ENCODE data around the gene SUFU.

SUFU gene

DNA sequence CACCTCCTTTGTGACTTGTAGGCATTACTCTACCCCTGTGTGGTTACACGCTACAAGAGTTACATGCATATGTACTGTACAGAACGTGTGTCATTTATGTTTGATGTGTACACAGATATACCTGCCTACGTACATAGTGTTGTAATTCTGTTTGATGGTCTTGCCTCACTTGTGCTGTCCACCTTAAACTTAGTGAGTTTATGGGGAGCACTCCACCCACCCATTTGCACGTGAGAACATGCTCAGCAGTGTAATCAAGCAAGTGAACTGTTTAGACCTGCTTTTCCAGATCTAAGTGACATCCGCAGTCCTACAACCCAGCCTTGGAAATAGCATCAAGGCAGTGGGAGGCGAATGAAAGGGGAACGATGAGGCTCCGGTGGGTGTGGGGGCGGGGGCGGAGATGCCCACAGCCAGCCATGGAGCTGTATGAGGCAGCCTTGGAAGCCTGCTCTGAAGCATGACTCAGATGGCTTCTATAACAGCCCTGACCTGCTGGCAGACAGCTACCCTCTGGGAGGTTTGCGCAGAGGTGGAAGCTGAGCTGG, 52.1 kb downstream of the SUFU start:
- DNase-seq = no peak

DNA sequence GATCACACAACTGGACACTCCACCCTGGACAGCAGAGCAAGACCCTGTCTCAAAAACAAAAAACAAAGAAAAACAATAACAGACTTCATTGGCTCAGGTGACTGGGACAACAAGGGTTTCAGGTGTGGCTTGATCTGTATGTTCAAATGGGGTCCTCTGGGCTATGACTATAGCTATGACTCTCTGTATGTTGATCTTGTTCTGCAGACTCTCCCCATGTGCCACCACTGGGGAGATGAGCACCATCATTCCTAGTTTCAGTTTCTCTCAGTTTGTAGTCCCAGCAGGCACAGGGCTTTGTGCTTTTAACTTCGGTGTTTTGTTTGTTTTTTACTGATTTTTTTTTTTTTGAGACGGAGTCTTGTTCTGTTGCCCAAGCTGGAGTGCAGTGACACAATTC, 53.8 kb downstream of the SUFU start:
- DNase-seq = no peak

DNA sequence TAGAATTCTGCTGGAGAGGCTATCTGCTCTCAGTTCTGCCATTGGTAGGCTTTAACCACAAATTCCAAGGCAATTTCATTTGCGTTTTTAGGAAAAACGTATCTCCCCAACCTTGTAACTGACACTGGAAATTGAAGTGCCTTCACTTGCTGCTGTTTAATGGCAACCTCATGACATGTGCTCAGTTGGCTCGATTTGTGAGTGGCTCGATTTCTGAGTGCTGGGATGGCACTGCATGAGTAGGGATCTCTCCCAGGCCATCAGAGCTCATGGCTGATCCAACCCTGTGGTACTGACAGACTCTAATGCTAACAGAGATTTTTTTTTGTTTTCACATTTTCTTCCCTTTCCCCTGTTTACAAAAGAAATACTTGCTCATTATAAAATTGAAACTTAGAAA, 56.0 kb downstream of the SUFU start:
- DNase-seq = no peak

DNA sequence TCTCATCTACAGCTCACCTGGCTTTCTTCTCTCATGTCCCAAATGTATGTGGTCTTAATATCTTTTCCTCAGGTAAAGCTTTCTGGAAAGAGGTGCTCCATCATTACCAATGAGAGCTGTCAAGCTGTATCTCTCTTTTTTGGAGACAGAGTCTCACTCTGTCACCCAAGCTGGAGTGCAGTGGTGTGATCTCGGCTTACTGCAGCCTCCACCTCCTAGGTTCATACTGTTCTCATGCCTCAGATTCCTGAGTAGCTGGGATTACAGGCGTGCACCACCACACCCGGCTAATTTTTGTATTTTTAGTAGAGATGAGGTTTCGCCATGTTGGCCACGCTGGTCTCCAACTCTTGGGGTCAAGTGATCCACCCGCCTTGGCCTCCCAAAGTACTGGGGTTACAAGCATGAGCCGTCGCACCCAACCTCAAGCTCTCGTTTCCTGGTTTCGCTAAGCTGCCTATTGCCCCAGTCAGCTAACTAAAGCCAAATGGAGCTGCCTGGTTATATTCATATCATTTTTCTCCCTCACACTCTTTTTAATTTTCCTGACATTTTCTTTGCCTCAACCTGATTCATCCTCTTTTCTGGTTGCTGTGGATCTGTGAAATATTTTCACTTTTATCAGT, 60.5 kb downstream of the SUFU start:
- DNase-seq = no peak

DNA sequence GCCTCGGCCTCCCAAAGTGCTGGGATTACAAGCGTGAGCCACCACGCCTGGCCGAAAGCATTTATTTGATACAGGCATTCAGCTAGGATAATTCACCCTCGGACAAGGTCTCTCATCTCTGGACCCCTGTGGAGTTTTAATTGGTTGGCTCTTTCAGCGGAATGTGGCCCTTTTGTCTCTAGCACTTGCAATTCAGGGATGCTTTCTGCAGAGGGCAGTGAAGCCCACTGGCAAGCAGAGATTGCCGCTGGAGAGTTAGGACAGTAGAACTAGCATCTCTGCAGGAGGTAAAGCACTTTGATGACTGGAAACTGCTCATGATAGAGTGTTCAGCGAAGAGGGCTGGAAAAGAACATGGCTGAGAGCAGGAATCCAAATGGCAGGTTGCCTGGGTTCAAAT, 62.0 kb downstream of the SUFU start:
- DNase-seq = no peak

DNA sequence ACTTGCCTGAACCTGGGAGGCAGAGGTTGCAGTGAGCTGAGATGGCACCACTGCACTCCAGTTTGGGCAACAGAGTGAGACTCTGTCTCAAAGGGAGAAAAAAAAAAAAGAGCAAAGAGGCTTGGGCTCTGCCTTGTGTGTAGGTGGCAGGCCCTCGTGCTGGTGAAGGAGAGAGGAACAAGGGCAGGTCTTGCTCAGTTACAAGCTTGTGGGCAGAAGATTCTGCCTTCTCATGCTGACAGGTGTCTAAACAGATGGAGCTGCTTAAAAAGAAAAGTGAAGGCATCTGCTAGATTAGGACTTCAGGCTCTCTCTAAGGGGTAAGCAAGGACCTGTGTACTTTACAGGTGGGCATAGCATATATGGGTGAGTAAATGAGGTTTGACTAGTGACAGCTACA, 75.0 kb downstream of the SUFU start:
- DNase-seq = no peak

DNA sequence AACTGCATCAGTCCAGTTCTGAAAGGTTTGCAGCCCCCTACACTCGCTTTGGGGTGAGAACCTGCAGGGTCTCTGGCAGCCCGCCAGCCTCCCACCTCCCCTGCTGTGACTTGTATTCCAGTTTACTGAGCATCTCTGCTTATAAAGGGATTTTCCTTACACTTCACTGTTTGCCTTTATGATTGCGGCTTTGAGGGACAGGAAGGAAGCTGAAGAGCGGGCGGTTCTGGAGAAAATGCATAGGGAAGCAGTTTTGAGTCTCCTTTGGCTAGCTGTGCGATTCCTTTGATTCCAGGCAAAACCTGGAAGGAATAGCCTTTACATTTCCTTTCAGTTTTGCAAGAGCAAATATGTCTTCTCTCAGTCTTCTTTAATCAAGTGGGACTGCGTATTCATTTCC, 75.6 kb downstream of the SUFU start:
- no peak for DNase-seq

DNA sequence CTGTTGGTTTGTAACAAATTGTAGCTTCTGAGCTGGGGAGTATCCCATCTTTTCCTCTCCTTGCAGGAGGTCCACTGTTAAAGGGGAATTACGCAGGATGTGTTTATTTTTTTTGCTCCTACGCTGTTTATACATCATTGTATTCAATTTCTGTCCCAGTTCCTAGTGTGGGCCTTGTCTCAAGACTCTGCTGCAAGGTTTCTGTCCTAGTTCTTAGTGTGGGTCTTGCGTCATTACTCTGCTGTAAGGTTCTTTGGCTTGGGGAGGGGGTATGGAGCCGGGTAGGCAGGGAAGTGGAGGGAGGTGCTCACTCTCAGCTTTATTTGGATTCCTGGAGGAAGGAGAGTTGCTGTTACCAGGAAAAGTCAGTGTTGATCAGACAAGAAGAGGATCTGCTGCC, 76.5 kb downstream of the SUFU start:
- no peak for DNase-seq

DNA sequence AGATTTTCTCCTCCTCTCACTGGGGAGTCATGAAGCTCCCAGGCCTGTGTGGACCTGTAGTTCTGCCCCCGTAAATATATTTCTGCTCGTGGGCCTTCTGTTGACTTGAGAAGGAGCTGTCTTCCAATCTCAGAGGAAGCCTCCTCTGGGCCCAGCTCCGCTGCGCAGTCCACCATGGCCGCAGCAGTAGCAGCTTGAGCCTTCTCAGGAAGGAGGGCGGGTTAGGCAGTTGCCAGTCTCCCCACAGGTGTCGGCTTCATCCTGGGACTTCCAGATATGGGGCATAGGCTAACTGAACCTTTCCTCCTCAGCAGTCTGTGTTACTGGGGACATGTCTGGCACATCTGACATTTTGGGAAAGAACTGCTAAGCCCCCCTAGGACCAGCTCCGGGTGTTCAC, 77.6 kb downstream of the SUFU start:
- no peak for DNase-seq

DNA sequence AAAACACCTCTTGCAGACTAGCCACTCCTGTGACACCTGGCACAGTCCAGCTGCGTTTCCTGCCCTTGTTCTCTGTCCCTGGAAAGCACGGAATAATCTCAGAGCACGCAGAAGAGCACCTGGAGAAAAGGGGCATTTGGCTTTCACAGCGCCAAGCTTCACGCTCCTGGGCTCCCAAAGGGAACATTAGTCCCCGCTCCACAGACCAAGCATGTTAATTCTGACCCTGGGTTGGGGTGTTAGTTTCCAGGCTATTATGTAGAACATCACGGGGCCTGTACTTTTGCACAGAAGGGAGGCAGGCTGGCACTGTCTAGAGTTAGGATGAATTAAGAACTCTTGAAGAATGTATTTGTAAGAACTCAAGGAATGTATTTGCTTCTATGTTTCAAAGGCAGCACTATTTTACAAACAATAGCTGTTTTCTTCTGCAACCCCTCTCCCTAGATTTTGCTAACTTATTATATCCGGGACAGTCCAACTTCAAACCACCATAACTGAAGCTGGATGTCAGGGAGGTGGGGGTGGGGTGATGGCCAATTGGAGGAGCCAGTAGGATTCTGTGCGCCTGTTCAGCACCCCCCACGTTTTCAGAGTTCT, 78.3 kb downstream of the SUFU start:
- DNase-seq = no peak

DNA sequence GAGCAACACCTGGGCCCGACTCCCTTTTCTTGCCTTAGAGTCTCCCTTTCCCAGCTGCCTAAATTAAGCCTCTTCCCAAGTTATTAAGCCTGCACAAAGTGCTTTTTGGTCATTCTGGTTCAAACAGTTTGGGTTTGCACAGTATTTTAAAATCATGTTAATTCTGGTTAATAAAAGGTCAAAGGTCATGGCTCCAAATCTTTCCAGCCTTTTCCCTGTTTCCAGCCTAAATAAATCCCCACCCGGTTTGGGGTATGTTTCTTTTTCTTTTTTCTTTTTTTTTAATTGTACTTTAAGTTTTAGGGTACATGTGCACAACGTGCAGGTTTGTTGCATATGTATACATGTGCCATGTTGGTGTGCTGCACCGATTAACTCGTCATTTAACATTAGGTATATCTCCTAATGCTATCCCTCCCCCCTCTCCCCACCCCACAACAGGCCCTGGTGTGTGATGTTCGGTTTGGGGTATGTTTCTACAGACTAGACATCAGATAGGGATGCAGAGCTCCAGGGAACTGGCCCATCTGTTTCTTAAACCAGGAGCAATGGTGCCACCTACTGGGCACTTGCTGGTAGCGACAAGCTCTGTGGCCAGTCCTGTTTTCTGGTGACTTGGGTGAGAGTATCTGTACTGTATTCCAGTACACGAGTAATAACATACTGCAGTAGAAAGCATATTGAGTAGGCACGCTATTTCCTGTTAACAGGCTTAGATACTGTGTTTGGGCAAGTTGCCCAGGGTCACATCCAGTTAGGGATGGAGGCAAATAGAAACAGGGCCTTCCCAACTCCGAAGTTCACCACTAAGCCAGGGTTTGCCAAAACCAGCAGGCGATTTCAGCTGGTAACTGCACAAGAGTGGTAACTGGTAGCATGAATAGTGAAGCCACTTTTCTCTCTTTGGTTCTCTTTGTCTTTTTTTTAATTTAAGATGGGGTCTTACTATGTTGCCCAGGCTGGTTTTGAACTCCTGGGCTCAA, 80.0 kb downstream of the SUFU start:
- peak; percentile 91 for DNase-seq

DNA sequence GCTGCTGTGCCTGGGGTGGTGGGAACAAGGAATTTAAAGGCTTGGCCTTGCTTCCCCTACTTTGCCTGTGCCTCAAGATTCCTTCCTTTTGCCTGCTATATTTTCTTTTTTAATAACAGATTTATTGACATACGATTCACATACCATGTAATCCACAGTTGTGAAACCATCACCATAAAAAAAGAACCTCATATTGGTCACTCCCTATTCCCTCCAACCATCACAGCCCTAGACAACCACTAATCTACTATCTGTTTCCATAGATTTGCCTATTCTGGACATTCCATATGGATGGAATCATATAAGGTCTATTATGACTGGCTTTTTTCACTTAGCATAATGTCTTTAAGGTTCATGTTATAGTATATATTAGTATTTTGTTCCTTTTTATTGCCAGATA, 81.3 kb downstream of the SUFU start:
- no peak for DNase-seq

DNA sequence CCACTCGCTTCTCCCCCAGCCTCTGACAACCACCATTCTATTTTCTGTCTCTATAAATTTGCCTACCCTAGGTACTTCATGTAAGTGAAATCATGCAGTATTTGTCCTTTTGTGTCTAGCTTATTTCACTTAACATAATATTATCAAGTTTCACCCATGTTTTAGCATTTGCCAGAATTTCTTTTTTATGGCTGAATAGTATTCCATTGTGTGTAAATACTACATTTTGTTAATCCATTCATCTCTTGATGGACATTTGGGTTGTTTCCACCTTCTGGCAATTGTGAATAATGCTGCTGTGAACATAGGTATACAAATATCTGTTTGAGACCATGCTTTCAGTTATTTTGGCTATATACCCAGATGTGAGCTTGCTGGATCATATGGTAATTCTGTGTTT, 83.1 kb downstream of the SUFU start:
- no peak for DNase-seq

DNA sequence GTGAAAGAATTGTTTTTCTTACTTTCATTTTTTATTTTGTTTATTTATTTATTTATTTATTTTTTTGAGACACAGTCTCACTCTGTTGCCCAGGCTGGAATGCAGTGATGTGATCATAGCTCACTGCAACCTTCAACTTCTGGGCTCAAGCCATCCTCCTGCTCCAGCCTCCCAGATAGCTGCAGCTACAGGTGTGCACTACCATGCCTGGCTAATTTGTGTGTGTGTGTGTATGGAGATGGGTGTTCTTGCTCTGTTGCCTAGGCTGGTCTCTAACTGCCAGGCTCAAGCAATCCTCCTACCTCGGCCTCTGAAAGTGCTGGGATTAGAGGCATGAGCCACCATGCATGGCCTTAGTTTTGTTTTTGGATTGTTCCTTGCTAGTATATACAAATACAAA, 85.1 kb downstream of the SUFU start:
- no peak for DNase-seq

DNA sequence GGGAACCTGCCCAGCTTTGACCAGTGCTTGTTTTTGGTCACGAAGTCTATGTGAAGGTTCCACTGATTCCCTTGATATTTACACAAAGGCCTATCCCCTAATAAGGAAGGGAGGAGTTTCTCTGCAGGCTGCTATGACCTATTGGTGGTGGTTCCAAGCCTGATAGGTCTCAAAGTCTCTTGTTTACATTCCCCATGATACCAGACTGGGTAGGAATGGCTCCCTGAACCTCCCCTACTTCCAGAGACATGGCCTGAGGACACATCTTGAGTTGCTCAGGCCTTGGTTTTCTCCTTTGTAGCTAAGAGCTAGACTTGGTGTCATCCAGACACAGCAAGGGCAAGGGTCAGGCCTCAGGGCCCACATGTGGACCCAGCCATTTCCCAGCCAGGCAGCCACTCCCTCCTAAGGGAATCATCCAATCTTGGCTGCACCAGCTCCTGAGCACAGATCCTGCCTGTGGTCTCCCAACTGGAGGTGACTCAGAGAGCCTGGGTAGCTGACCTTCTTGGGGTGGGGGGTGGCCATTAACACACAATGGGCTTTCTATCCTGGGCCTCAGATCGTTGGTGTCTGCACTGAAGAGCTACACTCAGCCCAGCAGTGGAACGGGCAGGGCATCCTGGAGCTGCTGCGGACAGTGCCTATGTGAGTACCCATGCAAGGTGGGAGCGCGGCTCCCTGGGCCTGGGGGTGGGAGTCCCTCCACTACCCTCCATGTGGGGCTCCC, 89.5 kb downstream of the SUFU start:
- DNase-seq = no peak

DNA sequence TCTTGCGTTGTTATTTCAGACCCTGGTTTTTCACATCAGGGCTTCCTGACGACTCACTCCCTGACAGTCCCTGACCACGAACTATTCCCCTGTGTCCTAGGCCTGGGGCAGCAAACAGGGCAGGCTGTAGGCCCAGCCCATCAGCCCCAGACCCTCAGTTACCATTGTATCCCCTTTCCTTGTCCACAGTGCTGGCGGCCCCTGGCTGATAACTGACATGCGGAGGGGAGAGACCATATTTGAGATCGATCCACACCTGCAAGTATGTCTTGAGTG, 90.0 kb downstream of the SUFU start:
- no peak for DNase-seq

DNA sequence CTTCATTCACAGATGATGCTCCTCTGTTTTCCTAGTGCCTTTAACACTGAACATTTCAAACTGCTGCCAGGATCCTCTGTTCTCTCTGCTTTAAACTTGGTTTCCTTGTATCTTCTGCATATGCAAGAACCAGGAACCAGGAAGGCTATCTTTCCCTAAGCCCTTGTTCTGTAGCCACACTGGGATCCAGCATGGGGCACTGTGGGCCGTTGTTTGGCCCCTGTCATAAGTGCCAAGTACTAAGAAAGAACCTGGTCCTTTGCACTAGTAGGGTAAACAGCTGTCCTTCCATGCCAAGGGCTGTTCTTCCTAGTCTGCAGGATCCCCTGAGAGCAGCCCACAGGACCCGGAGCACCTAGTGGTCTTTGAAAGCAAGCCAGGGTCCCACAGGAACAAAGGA, 91.5 kb downstream of the SUFU start:
- no peak for DNase-seq

DNA sequence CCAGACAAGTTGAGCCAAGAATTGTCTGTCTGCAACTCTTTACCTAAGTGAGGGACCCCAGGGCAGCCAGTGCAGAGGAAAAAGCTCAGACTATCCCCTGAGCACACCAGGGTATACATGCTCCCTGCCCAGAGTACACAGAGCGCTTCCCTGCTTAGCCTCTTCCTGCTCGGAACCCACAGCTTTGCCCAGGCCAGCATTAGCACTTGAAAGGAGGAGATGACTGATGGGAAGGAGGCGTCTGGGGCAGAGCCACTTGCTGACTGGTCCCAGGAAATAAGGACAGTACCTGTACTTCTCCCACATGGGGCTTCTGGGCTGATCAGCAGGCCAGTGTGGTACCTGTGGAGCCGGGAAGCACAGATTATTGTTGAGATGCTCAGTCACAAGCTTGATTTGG, 92.1 kb downstream of the SUFU start:
- no peak for DNase-seq

DNA sequence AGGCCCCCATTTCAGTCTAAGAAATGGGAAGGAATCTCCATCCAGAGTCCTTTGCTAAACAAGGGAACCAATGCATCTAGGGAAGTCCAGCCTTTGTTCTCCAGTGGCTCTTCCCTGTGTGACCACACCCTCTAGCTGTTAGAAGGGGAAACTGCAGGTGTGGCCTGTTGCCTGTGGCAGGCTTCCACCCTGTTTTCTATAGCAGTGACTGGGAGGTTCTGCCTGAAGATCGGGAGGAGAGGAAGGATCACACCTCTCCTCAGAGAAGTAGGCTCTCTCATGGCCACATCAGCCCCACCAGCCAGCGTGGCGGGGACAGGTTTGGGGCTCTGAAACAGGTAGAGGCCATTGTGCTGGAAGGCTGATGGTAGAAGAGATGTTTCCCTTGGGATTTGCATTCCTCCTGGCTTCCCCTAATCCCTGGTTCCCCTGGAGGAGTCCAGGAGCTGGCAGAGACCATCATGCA, 92.8 kb downstream of the SUFU start:
- peak; percentile 74 for DNase-seq

DNA sequence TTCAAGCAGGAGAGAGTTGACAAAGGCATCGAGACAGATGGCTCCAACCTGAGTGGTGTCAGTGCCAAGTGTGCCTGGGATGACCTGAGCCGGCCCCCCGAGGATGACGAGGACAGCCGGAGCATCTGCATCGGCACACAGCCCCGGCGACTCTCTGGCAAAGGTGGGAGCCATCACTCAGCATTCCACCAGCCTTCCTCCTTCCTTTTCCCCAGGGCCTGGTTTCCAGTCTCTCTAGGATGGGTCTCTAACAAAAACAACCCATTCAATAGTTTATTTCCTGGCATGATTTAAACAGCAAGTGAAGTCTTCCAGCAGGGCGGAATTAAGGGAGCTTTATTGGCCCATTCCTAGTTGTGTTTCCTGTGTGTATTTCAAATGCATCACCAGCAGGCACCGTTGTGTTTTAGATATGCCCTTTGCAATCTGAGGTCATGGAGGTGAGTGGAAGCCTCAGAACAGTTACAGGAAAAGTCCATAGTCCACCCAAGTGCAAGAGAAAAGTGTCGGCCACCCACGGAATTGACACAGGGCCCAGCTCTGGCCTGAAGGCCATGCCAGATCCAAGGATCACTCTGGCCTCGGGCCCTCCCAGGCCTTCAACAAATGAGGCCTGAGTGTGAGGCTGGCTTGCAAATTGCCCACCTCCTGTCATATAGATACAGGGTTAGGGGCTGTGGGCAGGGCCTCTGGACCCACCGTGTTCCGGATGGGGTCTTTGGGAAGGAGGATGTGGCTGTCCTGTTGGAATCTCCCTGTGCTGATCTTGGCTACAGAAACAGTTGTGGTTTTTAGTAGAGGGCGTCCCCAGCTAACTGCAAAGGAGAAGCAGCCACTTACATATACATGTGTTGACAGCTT, 93.6 kb downstream of the SUFU start:
- no peak for DNase-seq

DNA sequence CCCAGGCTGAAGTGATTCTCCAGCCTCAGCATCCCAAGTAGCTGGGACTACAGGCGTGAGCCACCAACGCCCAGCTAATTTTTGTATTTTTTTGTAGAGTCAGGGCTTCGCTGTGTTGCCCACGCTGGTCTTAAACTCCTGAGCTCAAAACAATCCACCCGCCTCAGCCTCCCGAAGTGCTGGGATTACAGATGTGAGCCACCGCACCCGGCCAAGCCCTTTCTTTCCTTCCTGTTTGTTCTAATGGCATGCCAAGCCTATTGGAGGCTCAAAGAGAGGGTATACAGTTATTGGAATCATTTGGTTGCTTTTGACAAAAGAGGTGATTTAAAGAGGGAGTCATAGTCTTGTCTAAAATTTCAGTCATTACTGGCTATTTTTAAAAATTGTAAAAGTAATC, 94.5 kb downstream of the SUFU start:
- no peak for DNase-seq

Data from hematopoietic multipotent progenitor cell treated with erythropoietin and hydrocortisone succinate and interleukin-3 and kit ligand, for 8 days (in vitro differentiated cells).